NCI-H2171 treated with DMSO at 0.1 percent for 48 hours (cell line): Measurements from ENCODE around the gene UVSSA.
A peak's percentile ranks its signal among the peaks of the same experiment; 100 is the strongest.
"Not testable (repeated sequence)": the region's sequence is repeated elsewhere in the genome, so short reads cannot be mapped to it uniquely, and the experiment has no call there.

ENCODE experiments used
- DNase-seq: peaks from one replicate; lab custom pipeline; 2025; lab: John Stamatoyannopoulos, UW

The UVSSA gene

GRCh38 chr4:1331591-1332353 is 15.2 kb upstream of the UVSSA start:
- no peak for DNase-seq

GRCh38 chr4:1332686-1333085 is 14.3 kb upstream of the UVSSA start:
- no peak for DNase-seq

DNA sequence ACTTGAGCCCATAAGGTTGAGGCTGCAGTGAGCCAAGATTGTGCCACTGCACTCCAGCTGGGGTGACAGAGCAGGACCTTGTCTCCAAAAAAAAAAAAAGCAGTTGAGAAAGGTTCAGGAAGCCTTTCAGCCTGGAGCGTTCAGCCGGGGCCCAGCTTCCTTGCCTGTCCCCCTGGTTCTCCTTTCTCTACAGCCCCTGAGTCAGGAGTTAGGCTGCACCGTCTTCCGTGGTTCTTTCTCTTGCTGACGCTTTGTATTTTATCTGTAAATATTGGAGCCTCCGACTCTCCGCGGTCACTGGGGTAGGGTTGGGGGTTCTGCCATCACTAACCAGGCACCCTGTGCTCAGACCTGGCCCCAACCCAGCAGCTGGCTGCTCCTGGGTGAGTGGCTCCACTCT is 13.8 kb upstream of the UVSSA start:
- no peak for DNase-seq

DNA sequence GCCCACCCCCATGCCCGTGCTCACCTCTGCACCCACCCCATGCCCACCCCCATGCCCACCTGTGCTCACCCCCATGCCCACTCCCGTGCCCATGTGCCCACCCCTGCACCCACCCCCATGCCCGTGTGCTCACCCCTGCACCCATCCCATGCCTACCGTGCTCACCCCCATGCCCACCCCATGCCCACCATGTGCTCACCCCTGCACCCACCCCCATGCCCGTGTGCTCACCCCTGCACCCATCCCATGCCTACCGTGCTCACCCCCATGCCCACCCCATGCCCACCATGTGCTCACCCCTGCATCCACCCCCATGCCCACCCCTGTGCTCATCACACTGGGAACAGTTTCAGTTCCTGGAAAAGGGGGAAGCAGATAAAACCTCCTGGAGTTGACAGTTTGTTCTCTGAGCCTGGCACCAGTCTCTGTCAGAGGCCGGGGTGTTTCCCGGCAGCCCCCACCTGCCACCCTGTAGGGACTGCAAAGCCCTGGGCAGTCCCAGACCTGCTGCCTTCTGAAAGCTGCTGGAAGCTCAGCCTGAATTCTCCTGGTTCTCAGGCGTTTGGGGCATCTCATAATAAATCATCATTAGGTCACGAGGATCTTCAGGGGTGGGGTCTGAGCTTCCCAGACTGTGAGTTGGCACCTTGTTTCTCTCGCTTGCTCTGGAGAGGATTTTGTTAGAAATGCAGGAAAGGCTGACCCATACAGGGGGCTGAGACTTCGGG is 13.0 kb upstream of the UVSSA start:
- DNase-seq = not testable (repeated sequence)

DNA sequence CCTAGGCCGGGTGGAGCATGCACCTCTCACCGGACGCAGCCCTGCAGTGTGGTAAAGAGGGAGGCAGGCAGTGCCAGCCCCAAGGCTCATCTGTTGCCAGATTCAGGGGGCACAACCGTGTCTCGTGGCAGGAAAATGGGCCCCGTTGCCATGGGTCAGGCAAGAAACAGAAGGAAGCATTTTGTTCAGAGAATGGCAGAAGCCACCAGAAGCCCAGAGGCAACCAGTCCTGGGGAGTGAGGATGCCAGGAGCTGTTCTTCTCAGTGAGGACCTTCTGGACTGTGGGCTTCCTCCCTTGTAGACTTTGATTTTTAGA is 12.5 kb upstream of the UVSSA start:
- no peak for DNase-seq

- DNase-seq = not testable (repeated sequence)
Observed at GRCh38 chr4:1335193-1335883, 11.7 kb upstream of the UVSSA start.

- DNase-seq = no peak
Observed at GRCh38 chr4:1336088-1336491, 10.9 kb upstream of the UVSSA start.

GRCh38 chr4:1337376-1337831 is 9.6 kb upstream of the UVSSA start:
- DNase-seq = no peak

DNA sequence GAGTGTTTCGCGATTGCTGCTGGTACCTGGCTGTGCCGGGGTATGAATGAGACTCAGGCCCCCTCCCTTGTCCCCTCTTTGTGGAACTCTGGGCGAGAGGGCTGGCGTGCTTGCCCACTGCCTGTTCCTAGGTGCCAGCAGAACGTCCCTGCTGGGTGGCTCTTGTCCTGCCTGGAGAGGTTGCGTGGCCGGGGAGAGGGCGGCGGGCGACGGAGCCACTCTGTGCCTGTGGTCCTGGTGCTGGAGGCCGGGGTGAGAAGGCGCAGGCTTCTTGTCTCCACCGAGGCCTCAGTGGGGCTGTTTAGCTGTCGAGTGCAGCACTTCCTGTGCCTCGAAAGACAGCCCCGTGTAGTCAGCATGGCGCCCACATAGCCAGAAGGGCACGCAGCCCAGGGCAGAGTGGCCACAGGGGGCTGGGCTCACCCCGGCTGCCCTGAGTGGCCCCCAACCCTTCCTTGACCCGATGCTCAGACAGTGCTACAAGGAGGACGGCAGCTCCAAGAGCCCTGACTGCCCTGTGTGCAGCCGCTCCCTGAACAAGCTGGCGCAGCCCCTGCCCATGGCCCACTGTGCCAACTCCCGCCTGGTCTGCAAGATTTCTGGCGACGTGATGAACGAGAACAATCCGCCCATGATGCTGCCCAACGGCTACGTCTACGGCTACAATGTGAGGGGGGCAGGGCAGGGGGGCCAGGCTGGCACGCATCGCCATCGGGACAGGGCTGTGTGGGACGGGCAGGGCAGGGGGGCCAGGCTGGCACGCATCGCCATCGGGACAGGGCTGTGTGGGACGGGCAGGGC is 8.9 kb upstream of the UVSSA start:
- DNase-seq = no peak

DNA sequence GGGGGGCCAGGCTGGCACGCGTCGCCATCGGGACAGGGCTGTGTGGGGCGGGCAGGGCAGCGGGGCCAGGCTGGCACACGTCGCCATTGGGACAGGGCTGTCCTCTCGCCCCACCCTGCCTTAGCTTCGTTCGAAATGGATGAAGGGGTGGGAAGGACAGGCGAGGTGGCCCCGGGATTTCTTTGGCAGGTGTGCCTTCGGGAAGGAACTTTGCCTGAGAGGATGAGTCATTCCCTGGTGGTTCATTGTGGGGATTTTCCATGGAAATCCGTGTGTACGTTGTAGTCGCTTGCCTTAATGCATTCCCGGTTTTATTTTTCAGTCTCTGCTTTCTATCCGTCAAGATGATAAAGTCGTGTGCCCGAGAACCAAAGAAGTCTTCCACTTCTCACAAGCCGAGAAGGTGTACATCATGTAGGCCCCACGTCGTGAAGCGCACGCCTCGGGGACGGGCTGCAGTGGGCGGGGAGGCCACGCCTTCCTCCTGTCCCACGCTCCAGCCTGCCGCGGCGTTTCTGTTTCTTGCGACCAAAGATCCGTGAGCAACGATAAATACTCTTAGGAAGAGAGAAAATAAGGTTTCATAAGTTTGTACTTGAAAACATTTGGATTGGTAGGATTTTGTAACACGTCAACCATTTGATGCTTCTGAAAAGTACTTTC is 8.1 kb upstream of the UVSSA start:
- DNase-seq = no peak

GRCh38 chr4:1339489-1339888 is 7.5 kb upstream of the UVSSA start:
- DNase-seq = no peak

DNA sequence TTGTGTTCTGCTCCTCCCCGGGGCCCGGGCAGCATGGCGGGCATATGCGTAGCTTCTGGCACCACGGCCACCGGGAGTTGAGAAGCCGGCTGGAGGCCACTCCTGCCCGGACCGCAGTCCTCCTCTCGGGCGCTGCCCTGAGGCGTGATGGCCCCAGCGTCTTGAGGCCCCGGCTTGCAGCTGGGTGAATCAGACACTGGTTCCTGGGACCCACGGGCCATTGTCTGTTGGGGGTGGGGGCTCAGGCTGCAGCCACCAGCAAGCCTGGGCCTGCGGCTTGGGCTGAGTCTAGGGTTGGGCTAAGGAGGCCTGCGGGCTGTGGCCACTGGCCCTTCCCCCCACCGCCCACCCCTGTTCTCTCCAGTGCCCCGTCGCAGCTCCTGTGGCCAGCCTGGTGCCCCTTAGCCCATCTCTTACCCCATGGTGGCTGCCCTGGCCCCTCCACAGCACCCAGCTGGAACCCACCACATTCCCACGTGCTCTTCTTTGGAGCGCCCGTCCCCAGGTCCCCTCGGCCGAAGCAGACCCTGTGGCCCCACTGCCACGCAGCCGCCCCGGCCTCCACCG is 6.7 kb upstream of the UVSSA start:
- DNase-seq = no peak

DNA sequence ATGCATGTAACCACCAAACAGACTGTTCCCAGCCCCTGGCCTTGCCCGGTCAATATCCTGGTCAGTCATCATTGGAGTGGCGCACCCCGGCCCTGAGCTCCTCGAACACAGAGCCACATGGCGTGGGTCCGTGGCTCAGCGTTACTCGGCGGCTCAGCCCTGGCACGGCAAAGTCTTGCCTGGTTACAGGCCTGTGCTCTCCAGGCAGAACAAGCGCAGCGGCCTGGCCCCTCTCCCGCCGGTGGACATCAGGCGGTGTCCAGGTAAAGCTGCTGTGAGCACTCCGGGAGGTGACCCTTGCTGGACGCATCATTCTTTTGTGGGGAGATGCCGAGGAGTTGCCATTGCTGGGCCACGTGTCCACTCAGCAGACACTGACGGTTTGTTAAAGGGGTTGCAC is 6.1 kb upstream of the UVSSA start:
- DNase-seq = no peak

GRCh38 chr4:1342003-1342402 is 5.0 kb upstream of the UVSSA start:
- no peak for DNase-seq

DNA sequence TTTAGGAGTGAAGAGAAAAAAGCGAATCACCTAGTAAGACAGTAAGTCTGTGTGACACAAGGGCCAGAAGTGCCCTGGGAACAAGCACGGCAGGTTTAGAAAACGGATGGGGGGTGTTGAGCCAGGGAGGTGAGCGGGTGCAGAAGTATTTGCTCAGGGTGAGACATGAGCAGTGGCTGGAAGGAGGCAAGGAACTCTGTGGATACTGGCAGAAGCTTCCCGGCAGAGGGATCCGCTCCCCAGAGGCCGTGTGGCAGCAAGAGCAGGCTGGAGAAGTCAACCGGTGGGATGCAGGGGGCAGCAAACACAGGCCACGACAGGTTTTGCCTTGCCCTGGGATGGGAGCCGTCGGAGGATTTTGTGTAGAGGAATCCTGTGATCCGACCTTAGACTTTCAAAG is 2.3 kb upstream of the UVSSA start:
- no peak for DNase-seq

GRCh38 chr4:1345903-1346780 is 866 bp upstream of the UVSSA start:
- peak; percentile 11 for DNase-seq

DNA sequence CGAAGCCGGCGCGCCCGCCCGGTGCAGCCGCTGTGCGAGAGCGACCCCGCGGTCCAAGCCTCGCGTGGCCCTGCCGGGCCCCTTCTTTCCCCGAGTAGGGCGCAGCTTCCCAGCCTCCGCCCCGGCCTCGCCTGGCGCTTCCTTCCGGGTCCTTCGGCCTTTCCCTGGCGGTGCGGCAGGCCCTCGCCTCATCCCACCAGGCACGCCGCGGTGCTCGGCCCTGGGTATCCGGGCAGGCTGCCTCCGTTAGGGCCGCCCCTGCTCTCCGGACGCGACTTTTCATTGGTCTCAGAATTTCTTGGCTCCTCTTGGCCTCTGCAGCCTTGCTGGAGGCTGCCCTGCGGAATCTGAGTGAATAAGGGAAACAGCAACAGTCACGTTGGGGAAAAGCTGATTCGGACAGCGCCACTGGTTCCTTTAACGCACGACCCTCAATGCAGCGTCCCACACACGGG is 429 bp downstream of the UVSSA start:
- DNase-seq = peak; percentile 34

- DNase-seq = no peak
Observed at GRCh38 chr4:1348014-1348513, 1.1 kb downstream of the UVSSA start.

DNA sequence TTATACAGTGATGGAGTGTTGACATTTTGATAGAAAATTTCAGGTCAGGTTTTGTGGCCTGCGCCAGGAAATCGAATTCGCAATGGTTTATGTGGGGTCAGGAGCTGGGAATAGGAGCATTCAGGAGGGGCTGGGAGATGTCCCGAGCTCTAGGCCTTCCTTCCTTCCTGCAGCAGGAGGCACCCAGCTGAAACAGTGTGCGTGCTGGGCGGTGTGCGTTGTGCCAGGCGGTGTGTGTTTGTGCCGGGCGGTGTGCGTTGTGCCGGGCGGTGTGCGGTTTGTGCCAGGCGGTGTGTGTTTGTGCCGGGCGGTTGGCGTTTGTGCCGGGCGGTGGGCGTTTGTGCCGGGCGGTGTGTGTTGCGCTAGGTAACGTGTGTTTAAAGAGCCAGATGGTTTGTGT is 1.7 kb downstream of the UVSSA start:
- DNase-seq = no peak
